Upper lobe of right lung (tissue), 1 donor: ENCODE results near the gene LRP8. TPM values are rescaled to one million over a fixed set of nuclear protein-coding genes. Genes with fewer than 3 reads are reported as not detected.

Experiments
- ATAC-seq: fragments of 200-7000 bp; cut with Tn5 transposase; one replicate; pipeline ENCODE4 v1.9.1; 2020; ENCODE audit warnings: mild to moderate bottlenecking, moderate library complexity
- DNase-seq: peaks from one replicate; pipeline ENCODE4 v3.0.0-alpha.2; 2020
- H3K27ac ChIP-seq: fragments of 200-600 bp; one replicate; pipeline ENCODE4 v1.8.0; 2022
- H3K27me3 ChIP-seq: fragments of 200-600 bp; one replicate; pipeline ENCODE4 v1.8.0; 2022; ENCODE audit warnings: mild to moderate bottlenecking
- H3K36me3 ChIP-seq: fragments of 200-600 bp; one replicate; pipeline ENCODE4 v1.8.0; 2022
- H3K4me1 ChIP-seq: fragments of 200-600 bp; one replicate; pipeline ENCODE4 v1.8.0; 2022
- H3K4me3 ChIP-seq: fragments of 200-600 bp; one replicate; pipeline ENCODE4 v1.8.0; 2022; ENCODE audit warnings: mild to moderate bottlenecking
- H3K9me3 ChIP-seq: fragments of 200-600 bp; one replicate; pipeline ENCODE4 v1.8.0; 2022
- CTCF ChIP-seq: fragments of 200-600 bp; IDR thresholded peaks from one replicate; pipeline ENCODE4 v1.8.0; 2022; ENCODE audit warnings: antibody characterized with exemption
- intact Hi-C: fragments of 100-400 bp; cut with DNase I; formaldehyde crosslinking; loops from one replicate; pipeline ENCODE4 v1.11.0; 2022
- total RNA-seq: library from RNA; stranded (reverse); fragmentation: NEBNext Ultra II Directional; extraction: Animal tissue kit (Norgen Biotek cat#: 25700); gene quantifications from one replicate; pipeline ENCODE4 v1.2.1, GENCODE V29; 2021
- donor health status: DM: no; HTN: yes; CAD: no; lungs with severe emphysema.

Gene LRP8
- total RNA-seq, 1 donor from 2014 or later: 11.6 TPM

- no peaks in the 10 kb centered on the region for H3K4me1 ChIP-seq
- H3K27ac ChIP-seq: no peak overlapping the region
- DNase-seq: no peak
- H3K9me3 ChIP-seq: no peaks in the 10 kb centered on the region
- no peak for TF ChIP-seq CTCF
- no peaks in the 10 kb centered on the region for H3K36me3 ChIP-seq
- H3K27me3 ChIP-seq: no peaks in the 10 kb centered on the region
- no peak for ATAC-seq
- no peak overlapping the region for H3K4me3 ChIP-seq
- intact Hi-C loops: no loop called here
These were observed 47.4 kb downstream of the LRP8 start for GRCh38 chr1:53280496-53280895.

- H3K27me3 ChIP-seq: no peaks in the 10 kb centered on the region
- intact Hi-C loops: loop anchor here (5.0 kb wide), 1 partner anchor 113 kb away; no protein-coding TSS in a partner anchor
- no peaks in the 10 kb centered on the region for H3K36me3 ChIP-seq
- DNase-seq: no peak
- H3K27ac ChIP-seq: no peak overlapping the region
- no peaks in the 10 kb centered on the region for H3K9me3 ChIP-seq
- no peak for TF ChIP-seq CTCF
- no peak for ATAC-seq
- no peaks in the 10 kb centered on the region for H3K4me1 ChIP-seq
- H3K4me3 ChIP-seq: no peak overlapping the region
These were observed 48.3 kb downstream of the LRP8 start for GRCh38 chr1:53279296-53280200.

GRCh38 chr1:53278298-53278725 is 49.6 kb downstream of the LRP8 start:
- H3K36me3 ChIP-seq: no peaks in the 10 kb centered on the region
- peak; percentile 92 for TF ChIP-seq CTCF
- H3K27me3 ChIP-seq: no peaks in the 10 kb centered on the region
- H3K4me3 ChIP-seq: no peak overlapping the region
- no peaks in the 10 kb centered on the region for H3K4me1 ChIP-seq
- H3K9me3 ChIP-seq: no peaks in the 10 kb centered on the region
- intact Hi-C loops: loop anchor here (5.0 kb wide), 1 partner anchor 114 kb away; no protein-coding TSS in a partner anchor
- DNase-seq (peak; percentile 76), ATAC-seq (peak; percentile 70)
- H3K27ac ChIP-seq: no peak overlapping the region

- TF ChIP-seq CTCF: no peak
- ATAC-seq (no peak), DNase-seq (peak; percentile 30)
- H3K4me3 ChIP-seq: no peak overlapping the region
- no peaks in the 10 kb centered on the region for H3K36me3 ChIP-seq
- no peaks in the 10 kb centered on the region for H3K9me3 ChIP-seq
- H3K4me1 ChIP-seq: no peaks in the 10 kb centered on the region
- intact Hi-C loops: loop anchor here (5.0 kb wide), 1 partner anchor 115 kb away; no protein-coding TSS in a partner anchor
- H3K27me3 ChIP-seq: no peaks in the 10 kb centered on the region
- H3K27ac ChIP-seq: no peak overlapping the region
These were observed 50.5 kb downstream of the LRP8 start for GRCh38 chr1:53277326-53277725.

GRCh38 chr1:53276902-53277281 is 51.0 kb downstream of the LRP8 start:
- no peaks in the 10 kb centered on the region for H3K4me1 ChIP-seq
- no peak overlapping the region for H3K27ac ChIP-seq
- ATAC-seq (no peak), DNase-seq (peak; percentile 52)
- H3K9me3 ChIP-seq: no peaks in the 10 kb centered on the region
- intact Hi-C loops: loop anchor here (5.0 kb wide), 1 partner anchor 115 kb away; no protein-coding TSS in a partner anchor
- no peak for TF ChIP-seq CTCF
- H3K36me3 ChIP-seq: no peaks in the 10 kb centered on the region
- no peak overlapping the region for H3K4me3 ChIP-seq
- no peaks in the 10 kb centered on the region for H3K27me3 ChIP-seq
